Fibroblast of lung (primary cell): ENCODE data around the gene BRD7. TPM values are rescaled to one million over a fixed set of nuclear protein-coding genes. Genes with fewer than 3 reads are reported as not detected.
A peak's percentile ranks its signal among the peaks of the same experiment; 100 is the strongest.

Source experiments
- DNase-seq, 2 donors: peaks; one replicate each; pipeline versions ENCODE4 v3.0.0 to v3.0.0-alpha.2; 2010; ENCODE audit warnings: low read depth in 2 of 2
- H2AFZ ChIP-seq: 2 replicates; pipeline ENCODE4 v1.5.1; 2012; ENCODE audit warnings: low read length, control low read depth, inconsistent platforms
- H3K27ac ChIP-seq: 2 replicates; pipeline ENCODE4 v1.5.1; 2011; ENCODE audit warnings: low read length, control low read depth; ENCODE audit not compliant: insufficient read depth
- H3K27me3 ChIP-seq: 2 replicates; pipeline ENCODE4 v1.5.1; 2011; ENCODE audit warnings: mild to moderate bottlenecking, low read length; ENCODE audit not compliant: control insufficient read depth, insufficient read depth
- H3K36me3 ChIP-seq: 2 replicates; pipeline ENCODE4 v1.5.1; 2011; ENCODE audit warnings: low read length; ENCODE audit not compliant: control insufficient read depth, insufficient read depth
- H3K4me1 ChIP-seq: 2 replicates; pipeline ENCODE4 v1.5.1; 2011; ENCODE audit warnings: low read length; ENCODE audit not compliant: control insufficient read depth, insufficient read depth; ENCODE audit errors: extremely low read depth
- H3K4me2 ChIP-seq: 2 replicates; pipeline ENCODE4 v1.5.1; 2011; ENCODE audit warnings: low read length, control low read depth; ENCODE audit not compliant: insufficient read depth; ENCODE audit errors: extremely low read depth
- H3K4me3 ChIP-seq, 4 experiments: fragments of 200-600 bp in 1 of 4; sonication (generic) in 1 of 4; replicated peaks in 1 of 4; 2 replicates each; pipeline ENCODE4 v1.5.1; 2011 to 2016; ENCODE audit warnings: low read length in 4 of 4, low read depth in 3 of 4, mild to moderate bottlenecking in 3 of 4, control low read depth in 2 of 4, inconsistent platforms in 1 of 4, mixed read lengths in 1 of 4; ENCODE audit not compliant: insufficient read depth in 1 of 4; ENCODE audit errors: control extremely low read depth in 1 of 4
- H3K79me2 ChIP-seq: 2 replicates; pipeline ENCODE4 v1.5.1; 2012; ENCODE audit warnings: mild to moderate bottlenecking, low read length, inconsistent platforms; ENCODE audit not compliant: control insufficient read depth, insufficient read depth
- H3K9ac ChIP-seq: 2 replicates; pipeline ENCODE4 v1.5.1; 2011; ENCODE audit warnings: mild to moderate bottlenecking, low read length, control low read depth; ENCODE audit not compliant: insufficient read depth
- H3K9me3 ChIP-seq: 2 replicates; pipeline ENCODE4 v1.5.1; 2012; ENCODE audit warnings: low read depth, low read length; ENCODE audit not compliant: control insufficient read depth, insufficient read depth
- H4K20me1 ChIP-seq: 2 replicates; pipeline ENCODE4 v1.5.1; 2011; ENCODE audit warnings: low read length; ENCODE audit not compliant: control insufficient read depth, insufficient read depth; ENCODE audit errors: extremely low read depth
- EZH2 ChIP-seq: IDR thresholded peaks from 2 replicates; pipeline ENCODE4 v1.5.1; 2012; ENCODE audit warnings: low read length, control low read depth, mild to moderate bottlenecking; ENCODE audit errors: missing control alignments
- polyA plus RNA-seq, 2 donors: library from polyadenylated mRNA; depleted of rRNA in 1 of 2; stranded (reverse) in 1 of 2; unstranded in 1 of 2; fragments of >200 nt; gene quantifications; 2 replicates each; pipeline ENCODE4 v1.2.1, GENCODE V29; 2011 to 2012; ENCODE audit warnings: missing spikeins in 1 of 2
- total RNA-seq: library from RNA; depleted of rRNA; stranded (reverse); fragments of >200 nt; gene quantifications from 2 replicates; pipeline ENCODE4 v1.2.1, GENCODE V29; 2014
- TF ChIP-seq, protein P1 (sequence below), 2 donors: IDR thresholded peaks in 1 of 2; conservative IDR thresholded peaks in 1 of 2; 1 replicate in 1 of 2; 2 replicates in 1 of 2; pipeline ENCODE4 v1.5.1; 2011 to 2012; ENCODE audit warnings: low read length in 2 of 2, control low read depth in 1 of 2, inconsistent platforms in 1 of 2, low read depth in 1 of 2, mild to moderate bottlenecking in 1 of 2

The BRD7 gene
- total and polyA plus RNA-seq, 2 donors (not counting 1 experiment from before 2014, with no cell fraction given), result 50.0 to 51.5 TPM

DNA sequence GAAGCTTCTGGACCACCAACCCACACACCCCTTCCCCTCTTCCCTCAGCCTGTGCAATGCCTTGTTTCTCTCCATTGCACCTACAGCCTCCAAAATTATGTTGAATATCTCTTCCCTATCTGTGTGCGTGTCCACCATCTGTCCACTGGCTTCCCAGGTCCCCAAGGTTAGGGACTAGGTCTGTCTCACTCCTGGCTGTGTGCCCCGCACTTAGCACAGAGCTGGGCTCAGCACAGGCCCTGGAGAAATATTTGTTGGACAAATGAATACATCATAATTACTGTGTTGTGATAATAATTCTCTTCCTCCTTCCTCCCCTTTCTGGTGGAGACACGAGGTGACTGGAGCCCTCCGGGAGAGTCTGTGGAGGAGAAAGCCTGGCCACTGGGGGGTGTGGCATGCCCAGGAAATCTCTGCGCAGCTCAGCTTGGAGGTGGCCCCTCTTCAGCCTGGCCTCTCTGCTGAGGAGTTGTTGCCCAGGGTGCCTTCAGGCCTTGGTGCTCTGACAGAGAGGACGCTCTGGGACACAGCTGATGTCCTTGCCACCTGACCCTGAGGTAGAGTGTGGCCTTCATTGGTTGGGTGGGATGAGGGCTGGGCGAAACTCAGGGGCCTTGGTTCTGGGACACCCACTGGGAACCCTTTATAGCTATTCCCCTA is 3.3 kb upstream of the BRD7 start:
- Histone ChIP-seq H3K36me3 (no peaks in the 10 kb centered on the region), H2AFZ (no peak overlapping the region), H3K27me3 (no peaks in the 10 kb centered on the region), H3K27ac (no peak overlapping the region), H3K4me2 (no peak overlapping the region), H3K79me2 (peaks cover 13% of the 10 kb centered on the region), H3K4me1 (peaks cover 5% of the 10 kb centered on the region), H3K4me3 (no peak overlapping the region), H3K9ac (no peak overlapping the region), H3K9me3 (no peaks in the 10 kb centered on the region), H4K20me1 (no peaks in the 10 kb centered on the region)
- no peak for TF ChIP-seq EZH2
- TF ChIP-seq, protein P1, sequence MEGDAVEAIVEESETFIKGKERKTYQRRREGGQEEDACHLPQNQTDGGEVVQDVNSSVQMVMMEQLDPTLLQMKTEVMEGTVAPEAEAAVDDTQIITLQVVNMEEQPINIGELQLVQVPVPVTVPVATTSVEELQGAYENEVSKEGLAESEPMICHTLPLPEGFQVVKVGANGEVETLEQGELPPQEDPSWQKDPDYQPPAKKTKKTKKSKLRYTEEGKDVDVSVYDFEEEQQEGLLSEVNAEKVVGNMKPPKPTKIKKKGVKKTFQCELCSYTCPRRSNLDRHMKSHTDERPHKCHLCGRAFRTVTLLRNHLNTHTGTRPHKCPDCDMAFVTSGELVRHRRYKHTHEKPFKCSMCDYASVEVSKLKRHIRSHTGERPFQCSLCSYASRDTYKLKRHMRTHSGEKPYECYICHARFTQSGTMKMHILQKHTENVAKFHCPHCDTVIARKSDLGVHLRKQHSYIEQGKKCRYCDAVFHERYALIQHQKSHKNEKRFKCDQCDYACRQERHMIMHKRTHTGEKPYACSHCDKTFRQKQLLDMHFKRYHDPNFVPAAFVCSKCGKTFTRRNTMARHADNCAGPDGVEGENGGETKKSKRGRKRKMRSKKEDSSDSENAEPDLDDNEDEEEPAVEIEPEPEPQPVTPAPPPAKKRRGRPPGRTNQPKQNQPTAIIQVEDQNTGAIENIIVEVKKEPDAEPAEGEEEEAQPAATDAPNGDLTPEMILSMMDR (conservative IDR thresholded peaks at IDR 0.05 in 1 of 2, IDR thresholded peaks at IDR 0.05 in 1 of 2; ENCODE audit: low read depth in 1 of 2, low read length in 2 of 2), result peak; percentile 23 to 30
- DNase-seq, result peak in 1 of 2 donors; percentile 21

DNA sequence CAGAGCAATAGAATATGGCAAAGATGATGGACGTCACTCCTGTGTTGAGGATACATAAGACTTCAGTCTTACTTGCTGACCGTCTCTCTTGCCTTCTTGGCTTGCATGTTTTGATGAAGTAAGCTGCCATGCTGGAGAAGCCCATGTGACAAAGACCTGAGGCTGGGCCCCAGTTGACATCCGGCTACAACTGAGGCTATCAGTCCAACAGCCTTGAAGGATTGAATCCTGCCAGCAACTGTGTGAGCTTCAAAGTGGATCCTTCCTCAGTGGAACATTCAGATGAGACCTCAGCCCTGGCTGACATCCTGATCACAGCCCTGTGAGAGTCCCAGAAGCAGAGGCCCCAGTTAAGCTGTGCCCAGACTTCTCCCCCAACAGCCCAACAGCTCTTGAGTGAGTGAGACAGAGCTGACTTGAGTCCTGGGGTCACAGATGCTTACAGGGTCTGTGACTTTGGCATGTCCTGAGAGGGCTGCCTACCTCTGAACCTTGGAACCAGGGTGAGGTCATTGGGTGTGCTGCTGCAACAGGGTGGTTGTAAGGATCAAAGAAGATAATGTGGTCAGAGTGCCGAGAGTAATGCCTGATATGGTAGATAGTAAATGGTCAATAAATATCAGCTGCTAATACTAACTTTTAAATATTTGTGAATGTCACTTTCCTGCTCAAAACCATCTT is 2.4 kb upstream of the BRD7 start:
- DNase-seq, result no peak
- H4K20me1 ChIP-seq, result no peaks in the 10 kb centered on the region
- no peak overlapping the region for H3K9ac ChIP-seq
- H3K4me2 ChIP-seq, result no peak overlapping the region
- H3K4me1 ChIP-seq, result peaks cover 5% of the 10 kb centered on the region
- no peak overlapping the region for H2AFZ ChIP-seq
- no peak overlapping the region for H3K4me3 ChIP-seq
- peaks cover 14% of the 10 kb centered on the region for H3K79me2 ChIP-seq
- no peaks in the 10 kb centered on the region for H3K27me3 ChIP-seq
- no peaks in the 10 kb centered on the region for H3K9me3 ChIP-seq
- no peak for TF ChIP-seq EZH2
- TF ChIP-seq, protein P1 (conservative IDR thresholded peaks at IDR 0.05 in 1 of 2, IDR thresholded peaks at IDR 0.05 in 1 of 2; ENCODE audit: low read depth in 1 of 2, low read length in 2 of 2), result no peak
- no peak overlapping the region for H3K27ac ChIP-seq
- H3K36me3 ChIP-seq, result no peaks in the 10 kb centered on the region

DNA sequence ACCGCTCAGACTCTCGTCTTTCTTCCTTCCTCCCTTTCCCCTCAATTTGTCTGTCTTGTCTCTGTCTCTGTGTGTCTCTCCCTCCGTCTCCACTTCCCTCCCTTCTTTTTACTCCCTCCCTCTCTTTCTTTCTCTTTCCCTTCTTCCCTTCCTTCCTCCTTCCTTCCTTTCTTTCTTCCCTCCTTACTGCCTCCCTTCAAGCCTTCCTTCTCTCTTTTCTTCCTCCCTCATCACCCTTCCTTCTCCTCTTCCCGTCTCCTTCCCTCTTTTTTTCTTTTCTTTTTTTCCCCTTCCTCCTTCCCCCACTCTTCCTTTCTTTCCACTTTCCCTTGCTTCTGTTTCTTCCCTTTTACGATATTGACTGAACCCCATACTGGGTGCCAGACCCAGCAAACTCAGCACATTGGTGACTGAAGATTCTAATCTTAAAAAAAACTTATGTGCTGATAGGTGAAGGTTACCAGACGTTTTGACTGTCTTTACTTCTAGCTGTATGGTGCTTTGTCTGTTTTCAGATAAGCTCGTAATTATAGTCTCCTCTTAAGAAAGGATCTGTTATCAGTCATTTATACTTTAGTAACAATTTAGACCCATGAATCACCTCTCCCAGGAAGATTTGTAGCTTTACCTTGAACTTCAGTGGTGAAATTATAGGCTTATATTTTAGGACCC is 481 bp upstream of the BRD7 start:
- Histone ChIP-seq H3K36me3 (no peaks in the 10 kb centered on the region), H4K20me1 (no peaks in the 10 kb centered on the region), H3K79me2 (peaks cover 21% of the 10 kb centered on the region), H3K4me1 (peaks cover 5% of the 10 kb centered on the region), H3K27ac (no peak overlapping the region), H3K4me2 (peak overlapping the region; percentile 65), H3K9ac (no peak overlapping the region), H3K9me3 (no peaks in the 10 kb centered on the region), H3K4me3 (peak overlapping the region; percentile 39 to 61 (median 52)), H3K27me3 (no peaks in the 10 kb centered on the region), H2AFZ (peak overlapping the region; percentile 99)
- no peak for DNase-seq
- TF ChIP-seq EZH2, result no peak
- TF ChIP-seq, protein P1 (conservative IDR thresholded peaks at IDR 0.05 in 1 of 2, IDR thresholded peaks at IDR 0.05 in 1 of 2; ENCODE audit: low read depth in 1 of 2, low read length in 2 of 2), result no peak
